Measurements from ENCODE around the gene ZFYVE9.

Gene ZFYVE9

DNA sequence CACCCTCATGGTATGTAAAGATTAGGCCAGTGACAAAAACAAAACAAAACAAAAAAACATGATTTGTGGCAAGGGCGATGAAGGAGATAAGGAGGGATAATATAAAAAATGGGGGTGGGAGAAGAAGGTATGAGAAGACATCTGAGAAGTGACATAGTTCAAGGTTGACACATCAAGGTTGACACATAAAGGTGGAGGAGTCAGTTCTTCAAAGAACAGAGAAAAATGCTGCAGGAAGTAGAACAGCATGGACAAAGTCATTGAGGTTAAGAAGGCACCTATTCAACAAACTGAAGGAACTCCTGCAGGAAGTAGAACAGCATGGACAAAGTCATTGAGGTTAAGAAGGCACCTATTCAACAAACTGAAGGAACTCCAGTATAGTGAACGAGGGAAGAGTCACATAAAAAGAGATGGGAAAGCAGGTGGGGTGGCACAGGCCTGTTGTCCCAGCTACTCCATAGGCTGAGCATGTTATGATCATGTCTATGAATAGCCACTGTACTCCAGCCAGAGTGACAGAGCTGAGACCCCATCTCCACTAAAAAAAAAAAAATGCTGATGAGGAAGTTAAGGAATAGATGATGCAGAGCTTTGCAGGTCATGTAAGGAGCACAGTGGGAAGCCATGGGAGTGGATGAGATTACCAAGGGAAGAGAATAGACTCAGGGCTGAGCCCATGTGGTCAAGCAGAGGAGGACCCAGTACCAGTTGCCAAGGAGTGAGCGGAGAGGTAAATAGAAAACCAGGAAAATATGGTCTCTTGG is 101.5 kb downstream of the ZFYVE9 start:
- no peak for DNase-seq (ENCODE audit: low read depth in 2 of 2)

DNA sequence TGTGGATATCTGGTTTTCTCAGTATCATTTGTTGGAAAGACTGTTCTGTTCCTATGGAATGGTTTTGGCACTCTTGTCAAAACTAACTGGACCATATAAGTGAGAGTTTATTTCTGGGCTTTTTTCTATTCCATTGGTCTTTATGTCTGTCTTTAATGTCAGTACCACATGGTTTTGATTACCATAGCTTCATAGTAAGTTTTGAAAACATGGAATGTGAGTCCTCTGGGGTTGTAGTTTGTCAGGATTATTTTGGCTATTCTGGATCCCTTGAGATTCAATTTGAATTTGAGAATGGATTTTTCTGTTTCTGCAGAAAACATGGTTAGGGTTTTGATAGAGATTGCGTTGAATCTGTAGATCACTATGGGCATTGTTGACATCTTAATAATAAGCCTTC is 107.9 kb downstream of the ZFYVE9 start:
- no peak for DNase-seq (ENCODE audit: low read depth in 2 of 2)

DNA sequence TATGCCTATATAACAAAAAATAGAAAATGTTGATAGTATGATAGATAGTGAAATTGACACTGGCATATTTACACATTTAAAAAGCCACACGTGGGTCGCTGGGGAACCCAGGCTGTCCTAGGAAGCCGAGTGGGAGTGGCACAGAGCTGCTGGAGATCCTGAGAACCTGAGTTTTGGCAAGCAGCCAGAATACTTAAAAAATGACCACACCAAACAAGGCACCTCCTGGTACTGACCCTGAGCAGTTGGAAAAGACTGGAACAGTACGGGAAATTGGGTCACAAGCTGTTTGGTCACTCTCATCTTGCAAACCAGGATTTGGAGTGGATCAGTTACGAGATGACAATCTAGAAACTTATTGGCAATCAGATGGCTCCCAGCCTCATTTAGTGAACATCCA is 111.5 kb downstream of the ZFYVE9 start:
- no peak for DNase-seq (ENCODE audit: low read depth in 2 of 2)

DNA sequence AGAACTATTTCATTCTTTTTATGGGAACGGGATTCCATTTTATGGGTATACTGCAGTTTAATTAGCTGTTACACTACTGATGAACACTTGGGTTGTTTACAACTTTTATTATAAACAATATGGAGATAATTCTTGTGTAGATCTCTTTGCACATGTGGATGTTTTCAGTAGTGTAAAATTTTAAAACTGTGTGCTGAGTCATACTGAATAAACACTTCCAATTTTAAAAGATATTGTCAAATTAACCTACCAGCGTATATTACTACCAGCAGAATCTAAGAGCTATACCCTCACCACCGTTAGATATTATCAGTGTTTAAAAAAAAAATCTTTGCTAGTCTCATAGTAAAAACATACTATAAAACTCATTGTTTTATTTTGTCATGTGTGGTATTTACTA is 118.0 kb downstream of the ZFYVE9 start:
- no peak for DNase-seq (ENCODE audit: low read depth in 2 of 2)

DNA sequence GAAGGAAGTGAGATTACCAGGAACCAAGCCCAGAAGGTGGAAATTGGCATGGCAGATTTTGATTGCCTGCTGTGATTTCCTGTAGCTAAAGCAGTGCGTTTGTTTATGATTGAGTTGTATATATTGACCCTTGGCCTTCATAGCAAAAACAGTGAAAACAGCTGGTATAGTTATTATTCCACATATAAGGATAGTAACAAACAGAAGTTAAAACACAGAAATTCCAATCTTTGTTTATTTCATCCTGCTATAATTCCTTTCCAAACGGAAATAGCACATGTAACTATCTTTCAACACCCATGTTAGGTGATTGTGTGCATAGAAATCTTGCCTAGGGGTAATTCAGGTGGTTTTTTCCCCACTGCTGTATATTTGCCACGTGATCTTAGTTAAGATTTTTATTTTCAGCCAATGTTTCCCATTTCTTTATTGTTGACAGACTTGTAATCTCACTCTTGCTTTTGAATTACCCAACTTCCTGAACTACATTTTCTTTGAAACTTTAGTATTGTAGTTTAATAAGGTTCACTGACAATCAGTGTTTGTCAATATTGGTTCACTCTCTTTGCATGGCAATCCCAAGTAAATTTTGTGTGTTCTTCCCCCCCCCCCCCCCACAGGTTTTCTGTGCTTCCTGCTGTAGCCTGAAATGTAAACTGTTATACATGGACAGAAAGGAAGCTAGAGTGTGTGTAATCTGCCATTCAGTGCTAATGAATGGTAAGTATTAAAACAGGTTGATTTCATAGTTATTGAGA is 121.4 kb downstream of the ZFYVE9 start:
- DNase-seq (ENCODE audit: low read depth in 2 of 2) = no peak

DNA sequence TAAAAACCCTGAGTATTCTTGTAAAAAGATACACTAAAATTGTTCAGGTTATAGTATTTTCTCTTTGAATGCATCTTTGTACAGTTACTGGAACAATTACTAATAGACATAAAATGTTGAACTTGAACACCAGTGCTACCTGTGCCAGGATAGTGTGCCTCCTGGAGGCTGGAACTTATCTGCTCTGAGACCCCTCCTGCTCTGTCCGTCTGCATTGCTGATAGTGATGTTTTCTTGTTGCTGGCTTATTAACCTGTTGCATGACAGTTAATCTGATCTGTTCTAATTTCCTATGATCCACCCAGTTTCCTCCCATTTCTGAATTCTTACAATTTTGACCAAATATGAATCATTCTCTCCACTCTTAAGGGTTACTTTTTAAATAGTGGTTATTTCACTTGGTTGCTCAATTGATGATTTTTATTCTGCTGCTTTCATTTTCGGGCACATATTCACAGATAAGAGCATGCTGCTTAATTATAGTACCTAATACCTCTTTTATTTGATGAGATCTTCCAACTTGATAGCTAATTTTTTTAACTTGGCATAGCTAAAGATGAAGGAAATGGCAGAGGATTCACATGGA is 122.7 kb downstream of the ZFYVE9 start:
- DNase-seq (ENCODE audit: low read depth in 2 of 2) = no peak

DNA sequence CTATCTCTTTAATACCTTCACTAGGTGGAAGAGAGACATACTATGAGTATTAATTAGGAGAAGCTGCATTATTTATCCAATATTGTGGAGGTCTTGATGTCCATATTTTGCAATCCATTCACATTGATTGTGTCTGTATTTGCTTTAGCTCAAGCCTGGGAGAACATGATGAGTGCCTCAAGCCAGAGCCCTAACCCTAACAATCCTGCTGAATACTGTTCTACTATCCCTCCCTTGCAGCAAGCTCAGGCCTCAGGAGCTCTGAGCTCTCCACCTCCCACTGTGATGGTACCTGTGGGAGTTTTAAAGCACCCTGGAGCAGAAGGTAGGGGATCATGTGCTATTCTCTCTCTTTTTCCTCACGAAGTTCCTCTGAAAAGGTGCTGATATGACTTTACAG is 124.6 kb downstream of the ZFYVE9 start:
- no peak for DNase-seq (ENCODE audit: low read depth in 2 of 2)

DNA sequence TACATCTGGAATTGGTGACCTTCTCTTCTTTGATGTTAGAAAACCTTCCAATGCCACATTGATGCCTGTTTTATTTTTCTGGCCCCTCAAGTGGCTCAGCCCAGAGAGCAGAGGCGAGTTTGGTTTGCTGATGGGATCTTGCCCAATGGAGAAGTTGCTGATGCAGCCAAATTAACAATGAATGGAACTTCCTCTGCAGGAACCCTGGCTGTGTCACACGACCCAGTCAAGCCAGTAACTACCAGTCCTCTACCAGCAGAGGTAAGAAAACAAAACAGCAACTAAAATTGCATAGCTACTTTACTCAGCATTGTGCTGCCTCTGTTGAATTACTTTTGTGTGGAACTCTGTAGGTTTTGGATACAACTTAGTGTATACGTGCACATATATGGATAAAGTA is 126.5 kb downstream of the ZFYVE9 start:
- DNase-seq (ENCODE audit: low read depth in 2 of 2) = no peak

DNA sequence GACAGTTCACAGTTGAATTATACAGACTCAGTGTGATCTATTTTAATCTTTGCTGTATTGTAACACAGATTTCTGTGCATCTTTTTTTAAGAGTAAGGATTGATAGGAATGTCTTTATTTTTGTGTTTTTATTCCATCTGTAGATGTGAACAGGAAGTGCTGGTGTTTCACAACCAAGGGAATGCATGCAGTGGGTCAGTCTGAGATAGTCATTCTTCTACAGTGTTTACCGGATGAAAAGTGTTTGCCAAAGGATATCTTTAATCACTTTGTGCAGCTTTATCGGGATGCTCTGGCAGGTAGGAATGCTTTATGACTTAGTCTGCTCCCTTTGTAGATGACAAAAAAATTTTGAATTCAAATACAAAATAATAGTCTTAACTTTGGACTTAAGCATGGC is 139.6 kb downstream of the ZFYVE9 start:
- DNase-seq (ENCODE audit: low read depth in 2 of 2) = no peak

DNA sequence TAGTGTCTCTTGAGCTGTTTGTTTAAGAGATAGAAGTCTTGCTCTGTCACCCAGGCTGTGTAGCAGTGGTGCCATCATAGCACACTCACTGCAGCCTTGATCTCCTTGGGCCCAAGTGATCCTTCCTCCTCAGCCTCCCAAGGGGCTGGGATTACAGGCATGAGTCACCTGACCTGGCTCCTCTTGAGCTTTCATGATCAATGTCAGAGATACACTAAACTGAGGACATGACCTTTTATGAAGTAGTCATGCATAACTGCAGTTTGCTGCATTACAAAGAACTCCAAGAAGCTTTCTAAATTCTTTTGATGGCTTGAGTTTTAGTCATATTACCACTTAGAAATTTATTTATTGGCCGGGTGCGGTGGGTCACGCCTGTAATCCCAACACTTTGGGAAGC is 146.4 kb downstream of the ZFYVE9 start:
- DNase-seq (ENCODE audit: low read depth in 2 of 2) = no peak

DNA sequence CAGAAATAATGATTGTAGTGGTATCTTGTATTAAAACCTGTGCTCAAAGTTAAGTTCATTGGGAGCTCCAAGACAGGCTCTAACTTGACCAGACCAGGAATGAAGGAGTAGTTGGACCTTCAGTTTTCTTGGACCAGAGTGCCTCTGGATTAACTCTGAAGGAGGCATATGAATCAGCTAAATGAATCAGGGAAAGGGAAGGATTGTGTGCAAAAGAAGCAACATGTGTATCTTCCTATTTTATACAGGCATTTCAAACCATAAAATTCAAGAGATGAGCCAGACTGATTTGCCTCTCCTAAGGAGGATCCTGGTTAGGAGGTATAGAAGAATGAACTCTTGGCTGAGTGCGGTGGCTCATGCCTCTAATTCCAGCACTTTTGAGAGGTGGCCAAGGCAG is 152.7 kb downstream of the ZFYVE9 start:
- no peak for DNase-seq (ENCODE audit: low read depth in 2 of 2)

DNA sequence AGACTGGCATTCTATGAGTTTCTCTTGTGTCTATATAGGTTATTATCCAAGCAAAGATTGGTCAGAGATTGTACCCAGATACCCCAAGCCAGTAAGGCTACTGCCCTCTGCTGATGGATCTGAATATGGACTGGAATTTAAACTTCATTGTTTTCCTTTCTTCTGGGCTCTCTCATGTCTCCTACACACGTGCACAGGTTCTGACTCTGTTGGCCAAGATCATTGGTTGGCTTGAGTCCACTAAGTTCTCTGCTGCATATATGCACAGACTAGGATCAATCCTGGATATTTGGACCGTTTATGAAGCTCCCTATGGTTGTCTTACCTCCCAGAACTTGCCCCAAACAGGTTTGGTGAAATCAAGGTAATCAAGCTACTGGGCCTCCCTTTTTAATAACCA is 154.5 kb downstream of the ZFYVE9 start:
- DNase-seq (ENCODE audit: low read depth in 2 of 2) = no peak

DNA sequence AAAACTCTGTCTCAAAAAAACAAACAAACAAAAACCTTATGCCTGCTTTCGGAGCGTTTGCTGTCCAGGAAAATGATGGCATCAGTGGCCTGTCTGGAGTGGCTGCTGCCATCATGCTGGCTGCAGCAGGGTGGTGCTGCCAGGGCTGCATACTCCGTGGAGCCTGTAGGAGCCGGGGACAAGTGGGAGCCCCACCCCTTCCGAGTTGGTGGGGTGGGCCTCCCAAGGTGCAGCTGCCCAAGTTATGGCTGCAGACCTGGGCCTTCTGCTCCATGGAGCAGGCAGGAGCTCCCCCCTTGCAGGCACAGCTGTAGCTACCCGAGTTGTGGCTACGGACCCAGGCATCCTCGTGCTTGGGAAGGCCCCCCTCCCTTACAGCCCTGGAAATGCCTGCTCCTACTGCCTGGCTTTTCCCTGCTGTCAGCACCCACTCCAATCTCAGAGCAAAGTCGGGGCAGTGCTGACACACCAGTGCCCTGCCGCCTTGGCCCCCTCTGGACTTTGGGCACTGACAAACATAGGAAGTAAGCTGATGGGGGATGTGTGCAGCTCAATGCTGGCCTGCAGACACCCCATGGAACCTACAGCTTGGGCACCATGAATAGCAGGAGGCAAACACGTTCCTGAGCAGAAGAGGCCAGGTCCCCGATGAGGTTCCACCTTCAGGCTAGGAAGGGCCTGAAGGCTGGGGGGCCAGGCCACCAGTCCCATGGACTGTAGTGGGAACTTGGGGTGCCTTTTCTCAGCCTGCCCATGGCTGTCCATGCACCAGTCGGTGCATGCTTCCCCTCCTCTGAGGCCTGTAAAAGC is 163.7 kb downstream of the ZFYVE9 start:
- DNase-seq (ENCODE audit: low read depth in 2 of 2) = no peak

DNA sequence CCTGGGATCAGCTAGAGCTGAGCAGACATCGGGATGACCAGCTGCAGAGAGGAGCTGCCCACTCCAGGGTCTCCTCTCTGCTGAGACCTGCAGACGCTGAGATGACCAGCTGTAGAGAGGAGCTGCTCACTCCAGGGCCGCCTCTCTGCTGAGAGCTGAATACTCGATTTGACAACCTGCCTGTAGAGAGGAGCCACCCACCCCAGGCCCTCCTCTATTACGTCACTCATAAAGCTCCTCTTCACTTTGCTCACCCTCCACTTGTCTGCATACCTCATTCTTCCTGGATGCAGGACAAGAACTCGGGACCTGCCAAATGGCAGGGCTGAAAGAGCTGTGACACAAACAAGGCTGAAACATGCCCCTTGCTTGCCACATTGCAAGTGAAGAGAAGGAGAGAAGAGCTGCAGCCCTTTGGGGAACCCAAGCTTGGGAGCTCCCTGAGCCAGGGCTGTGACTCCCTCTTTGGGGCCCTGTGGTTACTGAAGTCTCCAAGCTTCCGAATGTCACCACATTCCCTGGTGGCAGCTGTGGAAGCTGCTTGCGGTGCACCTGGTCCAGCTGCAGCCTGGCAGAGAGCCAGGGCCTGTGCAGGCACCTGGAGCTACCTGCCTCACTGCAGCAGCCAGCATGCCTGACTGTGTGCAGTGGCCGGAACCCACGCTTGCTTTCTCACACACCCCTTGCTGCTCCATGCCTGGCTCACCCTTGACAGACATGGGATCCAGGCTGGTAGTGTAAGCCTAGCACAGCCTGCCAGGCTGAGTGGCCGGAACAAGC is 164.5 kb downstream of the ZFYVE9 start:
- no peak for DNase-seq (ENCODE audit: low read depth in 2 of 2)

DNA sequence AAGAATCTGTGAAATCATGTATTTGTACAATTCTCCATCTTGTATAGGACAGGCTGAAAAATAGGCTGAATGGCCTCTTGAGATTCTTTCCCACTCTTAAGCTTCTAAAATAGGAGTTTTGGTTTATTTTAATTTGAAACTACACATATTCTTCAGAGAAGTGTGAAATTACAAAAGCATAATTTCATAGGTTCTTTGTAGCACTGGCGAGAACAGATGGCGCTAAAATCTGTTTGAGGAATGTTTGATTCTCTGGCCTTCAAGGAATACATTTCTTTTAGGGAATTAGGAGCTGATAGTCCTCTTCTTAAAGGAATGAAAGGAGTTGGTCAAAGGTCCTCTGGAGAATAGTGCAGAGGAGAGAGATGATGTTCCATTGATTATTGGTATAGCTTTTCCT is 179.2 kb downstream of the ZFYVE9 start:
- no peak for DNase-seq (ENCODE audit: low read depth in 2 of 2)

DNA sequence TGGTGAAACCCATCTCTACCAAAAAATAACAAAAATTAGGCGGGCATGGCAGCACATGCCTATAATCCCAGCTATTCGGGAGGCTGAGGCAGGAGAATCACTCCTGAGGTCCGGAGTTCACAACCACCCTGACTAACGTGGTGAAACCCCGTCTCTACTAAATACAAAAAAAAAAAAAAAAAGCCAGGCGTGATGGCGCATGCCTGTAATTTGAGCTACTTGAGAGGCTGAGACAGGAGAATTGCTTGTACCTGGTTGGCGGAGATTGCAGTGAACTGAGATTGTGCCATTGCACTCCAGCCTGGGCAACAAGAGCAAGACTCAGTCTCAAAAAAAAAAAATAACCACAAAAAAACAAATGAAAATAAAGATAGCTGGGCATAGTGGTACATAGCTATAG is 181.8 kb downstream of the ZFYVE9 start:
- no peak for DNase-seq (ENCODE audit: low read depth in 2 of 2)

DNA sequence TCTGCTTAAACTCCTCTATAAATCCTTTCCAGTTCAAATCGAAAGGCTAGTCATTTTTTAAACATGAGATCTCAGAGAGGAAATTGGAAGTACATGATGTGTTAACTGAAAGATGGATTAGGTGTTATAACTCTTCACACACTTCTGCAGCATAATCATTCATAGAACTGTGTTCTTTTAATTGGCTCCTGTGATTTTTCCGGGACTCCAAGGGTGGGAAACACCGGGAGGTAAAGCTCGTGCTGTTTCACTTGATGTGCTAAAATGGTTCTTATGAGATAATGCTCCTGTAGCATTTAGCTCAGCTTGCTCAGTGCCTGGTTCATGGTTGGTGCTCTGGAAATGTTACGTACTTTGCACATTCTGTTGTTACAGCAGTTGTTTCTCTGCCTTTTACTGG is 183.9 kb downstream of the ZFYVE9 start:
- no peak for DNase-seq (ENCODE audit: low read depth in 2 of 2)

DNA sequence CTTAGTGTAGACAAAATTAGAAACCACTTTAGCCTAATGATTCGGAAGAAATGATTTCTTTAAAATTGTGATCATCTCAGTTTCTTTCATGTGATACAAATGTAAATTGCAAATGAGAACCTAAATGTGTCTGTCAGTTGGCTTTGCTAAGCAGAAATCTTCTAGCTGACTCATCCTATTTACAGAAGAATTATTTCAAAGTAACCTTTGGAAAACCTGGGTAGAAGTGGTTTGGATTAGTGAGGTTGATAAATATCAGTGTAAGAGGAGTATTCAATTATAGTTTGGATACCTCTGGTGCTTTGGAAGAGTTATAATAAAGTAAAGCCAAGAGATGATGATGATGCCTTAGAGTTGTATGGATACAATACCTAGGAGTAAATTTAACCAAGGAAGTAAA is 186.7 kb downstream of the ZFYVE9 start:
- no peak for DNase-seq (ENCODE audit: low read depth in 2 of 2)

DNA sequence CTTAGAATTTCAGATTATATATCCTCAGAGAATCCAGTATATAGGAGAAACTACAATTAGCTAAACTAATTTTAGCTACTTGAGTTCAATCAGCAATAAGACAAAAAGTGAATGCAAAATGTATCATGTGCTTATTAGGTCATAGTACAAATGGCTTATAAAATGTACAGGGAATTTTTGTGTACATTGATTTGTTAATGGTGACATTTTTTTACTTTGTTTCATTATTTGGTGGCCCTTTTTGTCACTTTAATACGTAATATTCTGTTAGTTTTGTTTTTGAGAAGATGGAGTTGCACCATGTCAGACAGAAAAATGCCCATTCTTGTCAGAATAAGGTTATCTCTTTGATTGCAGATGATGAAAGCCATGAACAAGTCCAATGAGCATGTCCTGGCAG is 190.5 kb downstream of the ZFYVE9 start:
- DNase-seq (ENCODE audit: low read depth in 2 of 2) = no peak

DNA sequence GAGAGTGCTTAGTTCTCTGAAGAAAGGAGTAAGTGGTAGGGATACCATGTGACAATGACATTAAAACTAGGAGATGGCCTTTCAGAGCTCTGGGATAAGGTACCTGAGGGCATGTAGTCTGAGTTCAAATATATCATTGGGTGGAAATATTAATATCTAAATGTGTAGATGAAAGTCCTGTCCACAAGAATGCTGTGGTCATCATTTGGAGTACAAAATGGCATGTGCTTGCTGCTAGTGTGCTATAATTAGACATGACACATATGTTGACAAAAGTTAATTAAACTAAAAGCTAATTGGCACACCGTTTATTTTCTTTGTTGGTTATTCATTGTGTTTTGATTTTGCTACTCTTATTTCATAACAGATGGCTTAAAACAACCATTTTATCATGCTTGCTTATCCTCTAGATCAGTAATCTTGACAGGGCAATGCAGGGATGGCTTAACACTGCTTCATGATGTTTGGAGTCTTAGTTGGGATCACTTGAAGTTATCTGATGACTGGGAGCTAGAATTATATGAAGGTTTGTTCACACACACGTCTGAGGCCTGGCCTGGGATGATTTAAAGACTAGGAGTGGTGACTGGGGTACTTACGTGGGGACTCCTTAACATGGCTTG is 193.1 kb downstream of the ZFYVE9 start:
- DNase-seq (ENCODE audit: low read depth in 2 of 2) = no peak

DNA sequence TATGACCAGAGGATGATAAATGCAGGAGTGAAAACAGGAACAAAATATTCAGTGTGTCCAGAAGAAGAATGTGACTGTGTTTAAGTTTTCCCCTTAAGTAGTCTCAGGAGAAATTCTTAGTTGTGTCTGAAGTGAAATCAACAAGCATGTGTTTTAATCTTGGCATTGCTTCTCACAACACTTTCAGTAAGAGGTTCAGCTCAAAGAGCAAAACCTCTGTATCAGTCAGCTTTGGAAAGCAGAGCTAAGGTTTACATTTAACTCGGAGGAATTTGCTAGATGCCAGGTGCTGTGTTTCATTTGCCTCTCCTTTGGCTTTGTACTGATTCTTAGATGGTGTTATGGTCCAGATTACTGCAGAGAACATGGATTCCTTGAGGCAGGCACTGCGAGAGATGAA is 195.6 kb downstream of the ZFYVE9 start:
- no peak for DNase-seq (ENCODE audit: low read depth in 2 of 2)

Measured in stimulated activated CD8-positive, alpha-beta memory T cell treated with anti-CD3 and anti-CD28 coated beads, Interleukin-2, amount 100 ng/mL, for 48 hours (primary cell).